GM12874 (cell line): ENCODE results near the gene CIITA.

Experiments
- TF ChIP-seq, protein P1 (sequence below): IDR thresholded peaks from 2 replicates; pipeline ENCODE4 v1.5.1; 2011; ENCODE audit warnings: low read depth, mild to moderate bottlenecking, control low read depth, low read length, moderate library complexity; ENCODE audit not compliant: insufficient read depth

CIITA gene

DNA sequence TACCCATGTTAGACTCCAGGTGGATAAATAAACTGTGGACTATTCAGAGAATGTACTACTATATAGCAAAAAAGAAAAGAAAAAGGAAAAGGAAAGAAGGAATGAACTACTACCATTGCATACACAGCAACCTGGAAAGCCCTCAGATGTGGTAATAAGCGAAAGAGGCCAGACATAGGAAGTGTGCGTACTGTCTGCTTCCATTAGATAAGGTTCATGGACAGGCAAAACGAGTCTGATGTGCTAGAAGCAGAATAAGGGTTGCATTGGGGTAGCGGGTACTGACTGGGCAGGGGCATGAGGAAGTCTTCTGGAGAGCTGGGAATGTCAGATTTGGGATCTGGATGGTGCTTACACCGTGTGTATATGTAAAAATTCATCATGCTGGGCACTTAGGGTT, 89.1 kb downstream of the CIITA start:
- TF ChIP-seq, protein P1, sequence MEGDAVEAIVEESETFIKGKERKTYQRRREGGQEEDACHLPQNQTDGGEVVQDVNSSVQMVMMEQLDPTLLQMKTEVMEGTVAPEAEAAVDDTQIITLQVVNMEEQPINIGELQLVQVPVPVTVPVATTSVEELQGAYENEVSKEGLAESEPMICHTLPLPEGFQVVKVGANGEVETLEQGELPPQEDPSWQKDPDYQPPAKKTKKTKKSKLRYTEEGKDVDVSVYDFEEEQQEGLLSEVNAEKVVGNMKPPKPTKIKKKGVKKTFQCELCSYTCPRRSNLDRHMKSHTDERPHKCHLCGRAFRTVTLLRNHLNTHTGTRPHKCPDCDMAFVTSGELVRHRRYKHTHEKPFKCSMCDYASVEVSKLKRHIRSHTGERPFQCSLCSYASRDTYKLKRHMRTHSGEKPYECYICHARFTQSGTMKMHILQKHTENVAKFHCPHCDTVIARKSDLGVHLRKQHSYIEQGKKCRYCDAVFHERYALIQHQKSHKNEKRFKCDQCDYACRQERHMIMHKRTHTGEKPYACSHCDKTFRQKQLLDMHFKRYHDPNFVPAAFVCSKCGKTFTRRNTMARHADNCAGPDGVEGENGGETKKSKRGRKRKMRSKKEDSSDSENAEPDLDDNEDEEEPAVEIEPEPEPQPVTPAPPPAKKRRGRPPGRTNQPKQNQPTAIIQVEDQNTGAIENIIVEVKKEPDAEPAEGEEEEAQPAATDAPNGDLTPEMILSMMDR: no peak

DNA sequence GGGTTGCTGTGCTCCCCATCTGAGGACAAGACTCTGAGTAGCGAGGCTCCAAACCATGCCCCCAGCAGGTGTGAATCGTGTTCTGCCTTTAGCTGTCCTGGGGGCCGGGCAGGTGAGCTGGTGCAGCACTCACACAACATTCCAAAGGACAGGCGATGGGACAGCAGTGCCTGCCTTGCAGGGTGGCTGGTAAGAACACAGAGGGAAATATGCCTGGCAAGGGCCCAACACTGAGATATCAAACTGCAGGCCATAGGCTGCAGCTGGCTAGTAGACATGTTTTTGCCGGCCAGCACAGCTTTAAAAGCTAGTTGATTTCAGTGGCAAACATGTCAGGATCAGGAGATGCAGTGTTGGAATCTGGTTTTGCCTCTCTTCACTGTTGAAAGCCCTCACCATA, 91.0 kb downstream of the CIITA start:
- TF ChIP-seq, protein P1: no peak

GRCh38 chr16:10968498-10968897, 91.5 kb downstream of the CIITA start:
- TF ChIP-seq, protein P1: no peak

DNA sequence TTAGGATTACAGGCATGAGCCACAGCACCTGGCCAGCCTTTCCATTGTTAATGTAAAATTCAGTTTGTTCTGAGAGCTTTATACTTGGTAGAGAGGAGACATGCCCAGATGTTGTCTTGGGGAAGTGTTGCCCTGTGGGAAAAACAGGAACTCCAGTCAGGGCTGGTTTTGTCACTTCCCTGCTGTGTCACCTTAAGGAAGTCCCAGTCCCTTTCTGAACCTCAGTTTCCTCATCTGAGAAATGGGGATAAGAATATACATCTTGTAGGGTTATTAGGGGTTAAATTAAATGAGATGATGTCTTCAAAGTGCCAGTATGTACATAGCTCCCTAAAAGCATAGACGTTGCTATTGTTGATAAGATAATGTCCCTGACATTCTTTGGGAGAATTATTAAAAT, 92.6 kb downstream of the CIITA start:
- TF ChIP-seq, protein P1: no peak

GRCh38 chr16:10970065-10970464, 93.1 kb downstream of the CIITA start:
- TF ChIP-seq, protein P1: no peak

- TF ChIP-seq, protein P1: peak; percentile 64
Observed at GRCh38 chr16:10971560-10971961, 94.6 kb downstream of the CIITA start.

DNA sequence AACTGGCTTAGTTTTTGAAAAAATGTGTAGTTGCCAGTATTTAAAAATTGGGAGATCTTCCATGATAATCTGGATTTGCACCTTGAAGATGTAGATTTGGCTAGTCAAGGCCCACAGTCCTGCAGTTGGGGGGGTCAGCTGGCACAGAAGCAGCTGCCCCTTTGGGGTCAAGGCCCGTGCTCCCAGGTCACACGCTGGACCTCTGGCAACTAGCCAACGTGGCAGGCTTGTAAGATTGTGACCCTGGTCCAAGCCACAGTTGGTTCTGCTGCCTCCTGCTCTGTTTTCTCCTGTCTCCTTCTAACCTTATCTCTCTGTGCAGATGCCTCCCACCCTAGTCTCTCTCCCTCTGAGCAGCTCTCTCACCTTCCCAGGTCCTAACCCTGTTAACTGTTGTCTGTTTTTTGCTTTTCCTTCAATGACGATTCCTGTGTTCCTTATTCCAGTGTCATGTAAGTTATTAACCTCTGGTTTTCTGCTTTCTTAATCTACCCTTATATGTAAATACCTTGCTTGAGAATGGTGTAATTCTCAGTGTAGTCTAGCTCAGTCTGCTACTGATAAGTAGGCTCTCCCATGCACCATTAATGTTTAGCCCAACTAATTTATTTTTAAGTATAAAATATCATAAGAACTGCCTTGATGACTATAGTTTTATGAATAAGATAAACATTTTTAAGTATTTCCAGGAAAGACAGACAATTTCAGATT, 95.3 kb downstream of the CIITA start:
- TF ChIP-seq, protein P1: no peak
